BE2C (cell line): Measurements from ENCODE around the gene KIF3B.

Experiments used
- DNase-seq: peaks from one replicate; pipeline ENCODE4 v3.0.0-alpha.2; 2020
- H3K27me3 ChIP-seq: fragments of 250-450 bp; sonication (Bioruptor Pico); 2 replicates; pipeline ENCODE4 v1.5.1; 2020; ENCODE audit warnings: mild to moderate bottlenecking
- H3K36me3 ChIP-seq: fragments of 250-450 bp; sonication (Bioruptor Pico); 2 replicates; pipeline ENCODE4 v1.5.1; 2020; ENCODE audit warnings: mild to moderate bottlenecking
- H3K4me1 ChIP-seq: fragments of 250-450 bp; sonication (Bioruptor Pico); 2 replicates; pipeline ENCODE4 v1.5.1; 2020
- H3K4me3 ChIP-seq: 2 replicates; pipeline ENCODE4 v1.5.1; 2011; ENCODE audit warnings: low read depth, low read length
- H3K9me3 ChIP-seq: fragments of 250-450 bp; sonication (Bioruptor Pico); 2 replicates; pipeline ENCODE4 v1.5.1; 2020
- TF ChIP-seq, protein P1 (sequence below): IDR thresholded peaks from 2 replicates; pipeline ENCODE4 v1.5.1; 2012; ENCODE audit warnings: mild to moderate bottlenecking, low read depth, low read length

KIF3B gene

DNA sequence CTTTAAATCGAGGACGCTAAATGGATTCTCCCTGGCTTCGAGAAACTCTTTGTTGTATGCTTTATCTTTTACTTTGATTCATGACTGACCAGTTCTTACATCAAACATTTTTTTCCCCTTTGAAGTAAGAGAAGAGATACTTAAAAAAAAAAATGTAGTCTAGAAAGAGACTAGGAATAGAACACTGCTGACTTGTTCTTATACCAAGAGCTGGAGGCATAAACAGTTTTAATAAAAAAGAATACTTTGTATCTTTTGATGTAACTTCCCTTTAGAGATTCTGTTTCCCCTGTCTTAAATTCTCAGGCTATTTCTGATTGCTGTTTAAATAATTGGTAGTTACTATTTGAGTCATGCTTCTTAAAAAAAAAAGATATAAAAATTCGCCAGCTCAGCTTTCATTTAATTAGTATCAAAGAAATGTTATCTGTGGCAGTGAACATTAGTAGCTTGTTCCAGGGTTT, 85.5 kb downstream of the KIF3B start:
- DNase-seq: no peak

DNA sequence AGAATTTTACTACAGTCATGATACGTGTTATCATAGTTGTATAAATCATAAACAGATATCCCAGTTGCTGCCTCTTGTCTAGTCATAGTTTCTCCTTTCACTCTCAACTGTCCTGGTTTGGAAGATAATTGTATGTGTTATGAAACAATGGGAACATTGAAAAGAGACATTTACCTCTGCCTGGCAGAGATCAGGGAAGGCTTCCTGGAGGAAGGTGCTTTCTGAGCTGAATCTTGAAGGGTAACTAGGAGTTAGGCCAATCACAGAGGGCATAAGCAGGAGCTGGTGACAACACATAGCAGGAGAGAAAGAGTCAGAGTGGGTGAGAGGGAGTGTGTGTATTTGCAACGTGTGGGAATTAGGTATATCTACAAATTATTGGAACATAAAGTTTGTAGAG, 86.0 kb downstream of the KIF3B start:
- Histone ChIP-seq H3K27me3 (no peaks in the 10 kb centered on the region), H3K9me3 (no peaks in the 10 kb centered on the region), H3K36me3 (peaks cover 8% of the 10 kb centered on the region), H3K4me1 (peaks cover 19% of the 10 kb centered on the region), H3K4me3 (no peak overlapping the region)
- DNase-seq: no peak
- TF ChIP-seq, protein P1, sequence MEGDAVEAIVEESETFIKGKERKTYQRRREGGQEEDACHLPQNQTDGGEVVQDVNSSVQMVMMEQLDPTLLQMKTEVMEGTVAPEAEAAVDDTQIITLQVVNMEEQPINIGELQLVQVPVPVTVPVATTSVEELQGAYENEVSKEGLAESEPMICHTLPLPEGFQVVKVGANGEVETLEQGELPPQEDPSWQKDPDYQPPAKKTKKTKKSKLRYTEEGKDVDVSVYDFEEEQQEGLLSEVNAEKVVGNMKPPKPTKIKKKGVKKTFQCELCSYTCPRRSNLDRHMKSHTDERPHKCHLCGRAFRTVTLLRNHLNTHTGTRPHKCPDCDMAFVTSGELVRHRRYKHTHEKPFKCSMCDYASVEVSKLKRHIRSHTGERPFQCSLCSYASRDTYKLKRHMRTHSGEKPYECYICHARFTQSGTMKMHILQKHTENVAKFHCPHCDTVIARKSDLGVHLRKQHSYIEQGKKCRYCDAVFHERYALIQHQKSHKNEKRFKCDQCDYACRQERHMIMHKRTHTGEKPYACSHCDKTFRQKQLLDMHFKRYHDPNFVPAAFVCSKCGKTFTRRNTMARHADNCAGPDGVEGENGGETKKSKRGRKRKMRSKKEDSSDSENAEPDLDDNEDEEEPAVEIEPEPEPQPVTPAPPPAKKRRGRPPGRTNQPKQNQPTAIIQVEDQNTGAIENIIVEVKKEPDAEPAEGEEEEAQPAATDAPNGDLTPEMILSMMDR: no peak

More for the DNA sequence above, 85.5 kb downstream of the KIF3B start:
- H3K27me3 ChIP-seq: no peaks in the 10 kb centered on the region
- no peaks in the 10 kb centered on the region for H3K9me3 ChIP-seq
- H3K4me1 ChIP-seq: peaks cover 19% of the 10 kb centered on the region
- H3K4me3 ChIP-seq: no peak overlapping the region
- peaks cover 6% of the 10 kb centered on the region for H3K36me3 ChIP-seq
- TF ChIP-seq, protein P1: no peak

DNA sequence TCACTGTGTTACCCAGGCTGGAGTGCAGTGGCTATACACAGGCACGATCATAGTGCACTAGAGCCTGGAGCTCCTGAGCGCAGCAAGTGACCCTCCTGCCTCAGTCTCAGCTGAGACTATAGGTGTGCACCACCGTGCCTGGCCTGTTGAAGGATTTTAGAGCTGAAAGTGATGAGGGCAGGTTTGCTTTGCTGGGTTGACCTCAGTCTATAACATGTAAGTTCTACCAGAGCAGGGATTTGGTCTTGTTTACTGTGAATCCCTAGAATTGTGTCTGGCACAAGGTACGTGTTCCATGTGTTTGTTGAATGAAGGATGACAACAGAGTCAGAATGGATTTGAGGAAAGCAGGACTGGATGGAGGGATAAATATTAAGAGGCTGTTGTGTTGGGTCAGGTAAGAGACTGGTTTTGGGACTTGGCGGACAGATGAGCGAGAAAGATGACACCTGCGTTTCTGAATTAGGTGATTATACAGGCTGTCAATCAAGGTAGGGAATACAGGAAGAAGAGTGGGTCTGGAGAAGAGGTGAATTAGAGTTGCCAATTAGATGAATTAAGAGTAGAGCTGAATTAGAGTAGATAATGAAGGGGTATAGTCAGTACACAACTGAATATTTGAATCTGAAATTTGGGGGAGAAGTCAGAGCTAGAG, 87.2 kb downstream of the KIF3B start:
- Histone ChIP-seq H3K4me3 (no peak overlapping the region), H3K4me1 (peaks cover 19% of the 10 kb centered on the region), H3K36me3 (peaks cover 16% of the 10 kb centered on the region), H3K9me3 (no peaks in the 10 kb centered on the region), H3K27me3 (no peaks in the 10 kb centered on the region)
- TF ChIP-seq, protein P1: no peak
- DNase-seq: no peak

DNA sequence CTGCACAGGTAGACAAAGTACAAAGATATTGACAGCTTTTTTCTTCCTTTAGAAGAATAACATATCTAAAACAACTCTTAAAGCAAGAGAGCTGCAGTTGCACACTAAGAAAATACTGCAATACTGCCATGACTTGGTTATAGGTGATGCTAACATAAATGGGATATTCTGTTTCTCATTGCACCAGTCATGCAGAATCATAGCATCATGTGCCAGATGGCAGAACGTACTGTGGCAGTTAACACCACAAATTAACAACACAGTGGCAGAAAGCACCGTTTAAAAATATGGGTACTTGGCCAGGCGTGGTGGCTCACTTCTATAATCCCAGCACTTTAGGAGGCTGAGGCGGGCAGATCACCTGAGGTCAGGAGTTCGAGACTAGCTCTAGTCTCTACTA, 88.1 kb downstream of the KIF3B start:
- no peak overlapping the region for H3K4me3 ChIP-seq
- no peaks in the 10 kb centered on the region for H3K27me3 ChIP-seq
- TF ChIP-seq, protein P1: no peak
- H3K9me3 ChIP-seq: no peaks in the 10 kb centered on the region
- DNase-seq: no peak
- H3K4me1 ChIP-seq: peaks cover 19% of the 10 kb centered on the region
- H3K36me3 ChIP-seq: peaks cover 22% of the 10 kb centered on the region

DNA sequence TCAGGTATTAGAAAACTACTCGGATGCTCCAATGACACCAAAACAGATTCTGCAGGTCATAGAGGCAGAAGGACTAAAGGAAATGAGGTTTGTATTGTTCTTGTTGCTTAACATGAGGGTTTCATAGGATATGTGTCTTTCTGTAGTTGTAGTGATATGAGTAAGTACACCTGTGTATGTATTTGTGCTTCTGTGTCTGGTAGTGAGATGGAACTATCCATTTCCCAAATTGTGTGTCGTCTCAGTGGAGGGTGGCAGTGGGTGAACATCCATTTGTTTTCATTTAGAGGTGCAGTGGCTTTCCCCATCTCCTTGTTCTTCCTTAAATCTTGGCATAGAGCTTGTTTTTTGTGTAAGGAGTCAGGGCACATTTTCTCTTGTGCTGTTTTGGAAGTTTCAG, 88.9 kb downstream of the KIF3B start:
- no peaks in the 10 kb centered on the region for H3K9me3 ChIP-seq
- no peak for DNase-seq
- H3K27me3 ChIP-seq: no peaks in the 10 kb centered on the region
- H3K4me3 ChIP-seq: no peak overlapping the region
- peaks cover 22% of the 10 kb centered on the region for H3K36me3 ChIP-seq
- peaks cover 19% of the 10 kb centered on the region for H3K4me1 ChIP-seq
- TF ChIP-seq, protein P1: no peak

DNA sequence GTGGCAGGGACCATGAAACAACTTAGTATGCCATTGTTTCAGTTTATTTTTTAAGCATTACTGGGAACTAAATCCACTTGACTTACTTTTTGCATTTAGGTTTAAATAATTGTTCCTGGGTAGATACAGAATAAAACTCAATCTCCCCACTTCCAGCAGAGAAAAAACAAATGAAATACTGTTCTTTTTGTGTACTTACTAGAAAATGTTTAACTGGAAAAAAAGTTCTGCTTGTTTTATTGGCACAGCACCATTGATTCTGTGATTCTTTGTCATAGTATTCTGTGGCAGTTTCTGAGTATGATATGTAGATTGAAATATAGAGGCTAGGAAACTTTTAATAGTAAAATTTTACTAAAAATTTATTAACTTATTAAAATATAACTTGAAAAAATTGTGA, 90.9 kb downstream of the KIF3B start:
- Histone ChIP-seq H3K36me3 (peaks cover 32% of the 10 kb centered on the region), H3K4me1 (peaks cover 14% of the 10 kb centered on the region), H3K27me3 (no peaks in the 10 kb centered on the region), H3K4me3 (no peak overlapping the region), H3K9me3 (no peaks in the 10 kb centered on the region)
- DNase-seq: no peak
- TF ChIP-seq, protein P1: no peak
